A549 (cell line): ENCODE results near the gene BCAS3. TPM values are rescaled to one million over a fixed set of nuclear protein-coding genes. Genes with fewer than 3 reads are reported as not detected.

Source experiments
- ATAC-seq, 2 experiments: fragments of 200-7000 bp in 1 of 2; fragments of >200 bp in 1 of 2; cut with Nextera tagmentation in 1 of 2; cut with Tn5 transposase in 1 of 2; 3 replicates each; pipeline versions ENCODE4 v1.8.0 to v1.9.1; 2018 to 2020; ENCODE audit warnings: mild to moderate bottlenecking in 1 of 2, moderate library complexity in 1 of 2
- CTCF ChIA-PET: fragments of 300-600 bp; sonication (Branson Sonifier 250); formaldehyde crosslinking; extraction: SDS; loops from one replicate; lab custom pipeline; 2021; ENCODE audit warnings: antibody characterized with exemption, inconsistent platforms; lab: Yijun Ruan, JAX
- POLR2A ChIA-PET: fragments of 350-600 bp; formaldehyde crosslinking; extraction: SDS; loops from one replicate; lab custom pipeline; 2021; ENCODE audit warnings: antibody characterized with exemption, inconsistent platforms; lab: Yijun Ruan, JAX
- DNase-seq, 2 experiments: peaks; one replicate each; pipeline versions ENCODE4 v3.0.0 to v3.0.0-alpha.2; 2011 to 2016; ENCODE audit warnings: low read depth in 1 of 2, low spot score in 1 of 2
- FAIRE-seq: peaks from 2 replicates; lab custom pipeline; 2011; peaks lifted over from hg19 to GRCh38; lab: Jason Lieb, UNC
- H3K27ac ChIP-seq, 2 experiments: fragments of >200 bp; sonication (Bioruptor Twin); formaldehyde crosslinking; 3 replicates each; pipeline ENCODE4 v1.5.1; 2016 to 2017
- H3K4me1 ChIP-seq: fragments of >200 bp; sonication (Bioruptor Twin); formaldehyde crosslinking; 3 replicates; pipeline ENCODE4 v1.6.1; 2016
- H3K4me2 ChIP-seq: fragments of >200 bp; sonication (Bioruptor Twin); formaldehyde crosslinking; 3 replicates; pipeline ENCODE4 v1.6.1; 2016
- H3K4me3 ChIP-seq: fragments of >200 bp; sonication (Bioruptor Twin); formaldehyde crosslinking; 3 replicates; pipeline ENCODE4 v1.5.1; 2016
- H3K9me3 ChIP-seq: fragments of >200 bp; sonication (Bioruptor Twin); formaldehyde crosslinking; 3 replicates; pipeline ENCODE4 v1.6.1; 2016
- BCL3 ChIP-seq: fragments of >200 bp; sonication (Bioruptor Twin); formaldehyde crosslinking; IDR thresholded peaks from 3 replicates; pipeline ENCODE4 v1.6.1; 2016
- BHLHE40 ChIP-seq: IDR thresholded peaks from 2 replicates; pipeline ENCODE4 v1.6.1; 2012; ENCODE audit warnings: low read depth, low read length, inconsistent platforms
- CBX8 ChIP-seq: fragments of 200-600 bp; sonication (generic); IDR thresholded peaks from 2 replicates; pipeline ENCODE4 v1.6.1; 2016
- CEBPB ChIP-seq, 2 experiments: fragments of >200 bp in 1 of 2; sonication (Bioruptor Twin) in 1 of 2; formaldehyde crosslinking in 1 of 2; IDR thresholded peaks; 2 replicates each; pipeline ENCODE4 v1.6.1; 2012 to 2016
- CHD2 ChIP-seq: fragments of 150-350 bp; IDR thresholded peaks from 2 replicates; pipeline ENCODE4 v1.6.1; 2014; ENCODE audit warnings: low read length; ENCODE audit not compliant: partially characterized antibody
- EHF ChIP-seq: fragments of 250-450 bp; sonication (Bioruptor Pico); IDR thresholded peaks from 2 replicates; pipeline ENCODE4 v1.5.0; 2020; ENCODE audit warnings: mild to moderate bottlenecking
- EHMT2 ChIP-seq: fragments of 200-600 bp; sonication (generic); IDR thresholded peaks from 2 replicates; pipeline ENCODE4 v1.6.1; 2016; ENCODE audit warnings: antibody characterized with exemption, low read depth, mild to moderate bottlenecking, moderate library complexity
- EP300 ChIP-seq, 2 experiments: fragments of >200 bp; sonication (Bioruptor Twin); formaldehyde crosslinking; IDR thresholded peaks; 2 replicates in 1 of 2; 3 replicates in 1 of 2; pipeline ENCODE4 v1.6.1; 2016 to 2017
- FOXS1 ChIP-seq: fragments of 250-450 bp; sonication (Bioruptor Pico); IDR thresholded peaks from 2 replicates; pipeline ENCODE4 v1.5.0; 2020; ENCODE audit warnings: mild to moderate bottlenecking, moderate library complexity
- HEYL ChIP-seq: fragments of 250-450 bp; sonication (Bioruptor Pico); IDR thresholded peaks from 2 replicates; pipeline ENCODE4 v1.8.0; 2021; ENCODE audit warnings: mild to moderate bottlenecking, moderate library complexity
- HOXB5 ChIP-seq: fragments of 250-450 bp; sonication (Bioruptor Pico); IDR thresholded peaks from 2 replicates; pipeline ENCODE4 v1.5.0; 2020; ENCODE audit warnings: mild to moderate bottlenecking, moderate library complexity
- KDM1A ChIP-seq: fragments of 200-600 bp; sonication (generic); IDR thresholded peaks from 2 replicates; pipeline ENCODE4 v1.6.1; 2016; ENCODE audit warnings: low read depth, mild to moderate bottlenecking
- MAFK ChIP-seq: fragments of 450-650 bp; IDR thresholded peaks from 2 replicates; pipeline ENCODE4 v1.6.1; 2014; ENCODE audit not compliant: partially characterized antibody
- MAZ ChIP-seq: fragments of 150-350 bp; IDR thresholded peaks from 2 replicates; pipeline ENCODE4 v1.6.1; 2014; ENCODE audit warnings: antibody characterized with exemption, low read depth, low read length, borderline replicate concordance
- NFE2L2 ChIP-seq: fragments of 150-350 bp; conservative IDR thresholded peaks from 2 replicates; pipeline ENCODE4 v1.6.1; 2014; ENCODE audit warnings: low read length
- NR3C1 ChIP-seq: fragments of >200 bp; sonication (Bioruptor Twin); formaldehyde crosslinking; IDR thresholded peaks from 3 replicates; pipeline ENCODE4 v1.6.1; 2017
- RNF2 ChIP-seq: fragments of 200-600 bp; sonication (generic); IDR thresholded peaks from 2 replicates; pipeline ENCODE4 v1.6.1; 2016; ENCODE audit warnings: low read depth, mild to moderate bottlenecking, antibody characterized with exemption, moderate library complexity, borderline replicate concordance
- SMC3 ChIP-seq: fragments of >200 bp; sonication (Bioruptor Twin); formaldehyde crosslinking; IDR thresholded peaks from 3 replicates; pipeline ENCODE4 v1.6.1; 2018; ENCODE audit warnings: inconsistent platforms
- SREBF2 ChIP-seq: fragments of 450-650 bp; IDR thresholded peaks from 2 replicates; pipeline ENCODE4 v1.6.1; 2014; ENCODE audit warnings: mild to moderate bottlenecking, moderate library complexity
- TFCP2L1 ChIP-seq: fragments of 250-450 bp; sonication (Bioruptor Pico); IDR thresholded peaks from 2 replicates; pipeline ENCODE4 v1.5.0; 2021; ENCODE audit warnings: mild to moderate bottlenecking
- TP53 ChIP-seq: fragments of 250-450 bp; sonication (Bioruptor Pico); IDR thresholded peaks from 2 replicates; pipeline ENCODE4 v1.5.0; 2021; ENCODE audit warnings: mild to moderate bottlenecking, moderate library complexity
- ZNF302 ChIP-seq: fragments of 250-450 bp; sonication (Bioruptor Pico); IDR thresholded peaks from 2 replicates; pipeline ENCODE4 v1.9.0; 2021; ENCODE audit warnings: inconsistent platforms, mild to moderate bottlenecking, moderate library complexity
- ZSCAN20 ChIP-seq: fragments of 250-450 bp; sonication (Bioruptor Pico); IDR thresholded peaks from 2 replicates; pipeline ENCODE4 v1.8.0; 2022; ENCODE audit warnings: mild to moderate bottlenecking, moderate library complexity
- WGBS: methylation state at CpG from one replicate; pipeline ENCODE4 v1.1.6; 2017; ENCODE audit errors: missing lambda C conversion rate; 5-methylcytosine and 5-hydroxymethylcytosine counted together
- polyA plus RNA-seq, 4 experiments: library from polyadenylated mRNA; depleted of rRNA in 3 of 4; stranded (reverse); fragments of >200 nt; fragmentation: RNase III in 1 of 4; extraction: RNeasy Plus Mini Kit Qiagen cat#74134 plus additional on column Dnase treatment in 1 of 4; gene quantifications; 2 replicates in 3 of 4; 3 replicates in 1 of 4; pipeline ENCODE4 v1.2.3, GENCODE V29; 2011 to 2017
- TF ChIP-seq, protein P1 (sequence below): fragments of 450-650 bp; IDR thresholded peaks from 2 replicates; pipeline ENCODE4 v1.6.1; 2014; ENCODE audit warnings: antibody characterized with exemption
- TF ChIP-seq, protein P2 (sequence below): IDR thresholded peaks from 2 replicates; pipeline ENCODE4 v1.6.1; 2012

The BCAS3 gene
- polyA plus RNA-seq, 2 of the 4 experiments (the other 2 are of a cell fraction) = 14.7 to 43.4 TPM

DNA sequence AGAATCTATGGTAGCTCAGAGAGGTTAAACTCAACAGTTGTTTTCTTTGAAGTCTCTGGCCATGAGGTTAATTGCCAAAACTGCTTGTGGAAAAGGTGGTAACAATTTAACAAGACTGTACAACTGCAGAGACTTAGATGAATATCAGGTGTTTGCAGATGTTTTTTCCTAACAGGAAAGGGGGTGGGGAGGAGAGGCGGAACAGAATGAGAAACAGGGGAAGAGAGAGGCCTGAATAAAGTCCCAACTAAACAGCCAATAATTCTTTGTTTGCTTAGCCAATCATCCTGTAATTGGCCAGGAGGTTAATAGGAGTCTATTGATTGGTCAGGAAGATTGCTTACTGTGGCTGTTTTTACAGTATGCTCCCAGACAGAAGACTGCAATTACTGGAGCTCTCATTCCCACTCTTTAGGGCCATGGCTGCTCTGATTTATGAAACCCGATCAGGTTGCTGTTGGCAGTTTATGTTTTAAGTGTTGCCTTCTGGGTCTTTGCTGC is 472.3 kb downstream of the BCAS3 start:
- peaks cover 15% of the 10 kb centered on the region for H3K4me1 ChIP-seq
- TF ChIP-seq TP53 (no peak), MAFK (peak; percentile 52)
- TF ChIP-seq, all 56 proteins: peak for 1
- 92% methylated on average over 2 of the region's 2 CpGs for WGBS
- peak; percentile 34 to 42; a peak in 2 of 6 replicates for ATAC-seq
- Histone ChIP-seq H3K4me3 (no peak overlapping the region), H3K27ac (no peak overlapping the region), H3K9me3 (no peaks in the 10 kb centered on the region), H3K4me2 (no peak overlapping the region)
- FAIRE-seq = no peak
- ChIA-PET CTCF (no interaction called here), POLR2A (no interaction called here)
- peak in 1 of 2 experiments; percentile 9 for DNase-seq

- Histone ChIP-seq H3K9me3 (no peaks in the 10 kb centered on the region), H3K4me1 (peaks cover 23% of the 10 kb centered on the region), H3K27ac (no peak overlapping the region), H3K4me3 (no peak overlapping the region), H3K4me2 (0 out of 3 replicates have a peak overlapping the region, but pooled peaks have one; percentile 3)
- ChIA-PET CTCF (interaction anchor here (1.2 kb wide), 1 partner anchor 239 kb away, joined by 3 read pairs; no protein-coding TSS in a partner anchor), POLR2A (no interaction called here)
- DNase-seq = no peak
- WGBS = 55% methylated on average over 3 of the region's 3 CpGs
- no peak; a peak in 2 of 6 replicates for ATAC-seq
- TF ChIP-seq CEBPB (IDR thresholded peaks at IDR 0.05) (peak in 1 of 2 experiments; percentile 11; a peak in 1 of 4 replicates), HEYL (CRISPR knock-in tag) (no peak)
- no peak for FAIRE-seq
Observed at GRCh38 chr17:61150686-61151299, 473.1 kb downstream of the BCAS3 start.

- Histone ChIP-seq H3K9me3 (no peaks in the 10 kb centered on the region), H3K4me3 (no peak overlapping the region), H3K4me2 (no peak overlapping the region), H3K27ac (no peak overlapping the region), H3K4me1 (peaks cover 38% of the 10 kb centered on the region)
- 80% methylated on average over 1 of the region's 1 CpG for WGBS
- ATAC-seq (no peak), FAIRE-seq (peak; percentile 51), DNase-seq (no peak)
- ChIA-PET CTCF (no interaction called here), POLR2A (no interaction called here)
- TF ChIP-seq TFCP2L1 (CRISPR knock-in tag) = no peak
- TF ChIP-seq CHD2 = no peak
- TF ChIP-seq MAZ = no peak
- TF ChIP-seq, protein P1, sequence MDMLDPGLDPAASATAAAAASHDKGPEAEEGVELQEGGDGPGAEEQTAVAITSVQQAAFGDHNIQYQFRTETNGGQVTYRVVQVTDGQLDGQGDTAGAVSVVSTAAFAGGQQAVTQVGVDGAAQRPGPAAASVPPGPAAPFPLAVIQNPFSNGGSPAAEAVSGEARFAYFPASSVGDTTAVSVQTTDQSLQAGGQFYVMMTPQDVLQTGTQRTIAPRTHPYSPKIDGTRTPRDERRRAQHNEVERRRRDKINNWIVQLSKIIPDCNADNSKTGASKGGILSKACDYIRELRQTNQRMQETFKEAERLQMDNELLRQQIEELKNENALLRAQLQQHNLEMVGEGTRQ = no peak
- no peak for TF ChIP-seq NR3C1
- no peak for TF ChIP-seq EP300 (IDR thresholded peaks at IDR 0.05)
- no peak for TF ChIP-seq NFE2L2
- TF ChIP-seq SREBF2 = no peak
- TF ChIP-seq, protein P2, sequence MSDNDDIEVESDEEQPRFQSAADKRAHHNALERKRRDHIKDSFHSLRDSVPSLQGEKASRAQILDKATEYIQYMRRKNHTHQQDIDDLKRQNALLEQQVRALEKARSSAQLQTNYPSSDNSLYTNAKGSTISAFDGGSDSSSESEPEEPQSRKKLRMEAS = no peak
- TF ChIP-seq RNF2 = no peak
- TF ChIP-seq KDM1A = no peak
- TF ChIP-seq CBX8 = no peak
- no peak for TF ChIP-seq FOXS1 (CRISPR knock-in tag)
- TF ChIP-seq ZNF302 = no peak
Observed at GRCh38 chr17:61152898-61153297, 475.2 kb downstream of the BCAS3 start.

DNA sequence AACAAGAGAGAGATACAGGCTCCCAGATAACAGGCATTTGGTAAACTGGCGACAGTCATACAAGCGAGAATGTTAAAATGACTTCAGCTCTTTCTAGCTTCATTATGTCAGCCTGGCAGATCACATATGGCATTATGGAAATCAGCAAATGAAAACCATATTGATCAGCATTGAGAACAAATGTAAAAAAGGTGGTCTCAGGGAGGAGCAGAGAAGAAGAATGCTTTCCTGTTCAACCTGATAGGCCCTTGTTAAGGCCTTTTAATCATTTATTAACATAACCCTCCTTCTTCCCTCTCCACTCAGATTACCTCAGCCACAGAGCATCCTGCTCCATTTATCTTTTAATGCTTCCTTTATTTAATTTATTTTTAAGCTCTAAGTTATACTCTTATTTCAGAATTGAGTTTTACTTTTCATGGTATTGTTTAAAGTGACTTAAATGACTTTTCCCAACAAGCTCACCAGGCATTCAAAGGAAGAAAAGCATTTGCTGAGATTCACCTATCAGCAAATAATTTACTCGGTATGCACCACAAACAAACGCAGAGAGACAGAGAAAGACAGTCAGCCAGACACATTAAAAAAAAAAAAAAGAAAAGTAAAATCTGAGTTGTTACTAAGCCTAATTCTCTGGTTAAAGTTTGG is 478.1 kb downstream of the BCAS3 start:
- ChIA-PET POLR2A (no interaction called here), CTCF (interaction anchor here (0.6 to 0.8 kb wide), 2 partner anchors 9 to 934 kb away, joined by 3 read pairs; no protein-coding TSS in a partner anchor)
- no peaks in the 10 kb centered on the region for H3K9me3 ChIP-seq
- ATAC-seq (peak; percentile 47 to 67; a peak in 4 of 6 replicates), DNase-seq (peak in 1 of 2 experiments; percentile 28), FAIRE-seq (peak; percentile 89)
- 31% methylated on average over 4 of the region's 4 CpGs for WGBS
- H3K4me3 ChIP-seq = peak overlapping the region; percentile 33; the same call in 1 of the 3 replicates
- peak overlapping the region; percentile 70 to 85 for H3K27ac ChIP-seq
- H3K4me2 ChIP-seq = peak overlapping the region; percentile 79
- peaks cover 51% of the 10 kb centered on the region for H3K4me1 ChIP-seq
- no peak for TF ChIP-seq BCL3
- no peak for TF ChIP-seq HOXB5 (CRISPR knock-in tag)
- no peak for TF ChIP-seq ZNF302
- no peak for TF ChIP-seq FOXS1 (CRISPR knock-in tag)
- no peak for TF ChIP-seq CEBPB (IDR thresholded peaks at IDR 0.05)
- TF ChIP-seq HEYL (CRISPR knock-in tag) = no peak
- no peak for TF ChIP-seq KDM1A
- TF ChIP-seq BHLHE40 = no peak
- TF ChIP-seq EHMT2 = no peak
- no peak for TF ChIP-seq MAFK
- TF ChIP-seq NFE2L2 = no peak
- TF ChIP-seq SMC3 = no peak
- TF ChIP-seq EHF (CRISPR knock-in tag) = no peak
- no peak for TF ChIP-seq CHD2
- no peak for TF ChIP-seq CBX8
- TF ChIP-seq ZSCAN20 = no peak
